ENCODE data around the gene PGF.
"Not testable (repeated sequence)": the region's sequence is repeated elsewhere in the genome, so short reads cannot be mapped to it uniquely, and the experiment has no call there.

The PGF gene

DNA sequence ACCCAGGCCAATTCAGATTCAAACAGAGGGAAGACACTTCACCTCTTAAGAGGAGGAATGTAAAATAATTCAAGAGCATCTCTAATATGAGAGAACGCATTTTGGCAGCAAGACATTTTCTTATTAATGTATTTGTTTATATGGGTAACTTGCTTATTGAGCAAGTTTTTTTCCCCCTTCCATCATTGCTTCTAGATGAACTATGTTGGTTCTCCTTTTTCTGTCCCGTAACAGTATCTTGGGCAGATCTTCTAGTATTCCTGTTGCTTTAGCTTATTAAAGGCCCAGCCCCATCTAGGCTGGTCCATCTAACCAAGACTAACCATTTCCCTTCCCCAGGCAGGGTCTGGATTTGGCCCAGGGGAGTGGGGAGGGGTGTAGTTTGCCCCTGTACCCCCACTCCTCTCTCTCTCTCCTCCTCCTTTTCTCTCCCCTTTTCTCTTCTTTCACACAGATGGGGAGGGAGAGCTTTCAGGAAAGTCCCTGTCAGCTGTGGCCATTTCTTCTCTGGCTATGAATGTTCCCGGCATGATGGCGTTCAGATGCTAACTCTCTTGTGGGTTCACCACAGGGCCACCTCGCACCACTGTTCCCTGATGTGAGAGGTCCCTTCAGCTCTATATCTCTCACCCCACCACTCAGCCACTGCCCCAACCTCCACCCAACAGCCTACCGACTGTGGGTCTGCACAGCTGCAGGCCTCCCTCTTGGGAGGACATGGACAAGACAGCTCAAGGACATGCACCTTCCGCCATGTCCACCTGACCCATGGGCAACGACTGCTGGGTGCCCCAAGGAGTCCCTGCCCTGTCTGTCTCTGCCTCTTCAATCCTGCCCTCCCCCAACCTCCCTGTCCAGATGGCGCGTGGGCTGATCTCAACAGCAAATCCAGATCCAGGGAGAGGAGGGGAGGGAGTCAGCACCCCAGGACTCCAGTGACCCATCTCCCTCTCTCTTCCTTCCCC lies 16.6 kb downstream of the PGF start:
- no peak for DNase-seq

DNA sequence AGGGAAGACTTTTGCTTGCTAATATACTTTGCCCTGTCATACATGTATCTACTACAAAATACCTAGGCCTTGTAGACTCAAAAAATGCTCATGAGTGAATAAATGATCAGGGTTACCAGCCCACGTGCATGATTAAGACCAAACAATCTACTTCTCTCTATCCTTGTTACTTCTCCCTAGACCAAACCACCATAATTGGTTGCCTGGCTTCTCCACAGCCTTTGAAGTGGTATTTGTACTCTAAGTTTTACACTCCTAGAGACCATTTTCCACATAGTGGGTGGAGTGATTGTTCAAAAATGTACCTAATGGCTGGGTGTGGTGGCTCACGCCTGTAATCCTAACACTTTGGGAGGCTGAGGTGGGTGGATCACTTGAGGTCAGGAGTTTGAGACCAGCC lies 18.2 kb downstream of the PGF start:
- no peak for DNase-seq

DNA sequence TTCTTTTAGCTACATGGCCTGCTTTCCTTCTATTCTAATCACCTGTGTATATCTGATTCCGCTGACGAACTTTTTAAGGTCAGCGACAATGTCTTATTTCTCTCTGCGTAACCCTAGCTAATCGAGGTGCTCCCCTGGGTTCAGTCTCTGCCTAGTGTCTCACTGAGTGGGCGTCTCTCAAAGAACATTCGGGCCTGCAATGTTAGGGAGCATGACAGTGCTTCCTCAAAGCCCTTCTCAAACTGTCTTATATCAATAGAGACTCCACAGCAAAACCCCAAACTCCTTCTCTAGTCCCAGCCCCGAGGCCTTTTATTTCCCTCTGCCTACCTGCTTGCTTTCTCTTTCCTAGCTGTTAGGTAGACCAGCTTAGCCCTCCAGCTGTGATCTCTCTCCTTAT lies 18.7 kb downstream of the PGF start:
- no peak for DNase-seq

DNA sequence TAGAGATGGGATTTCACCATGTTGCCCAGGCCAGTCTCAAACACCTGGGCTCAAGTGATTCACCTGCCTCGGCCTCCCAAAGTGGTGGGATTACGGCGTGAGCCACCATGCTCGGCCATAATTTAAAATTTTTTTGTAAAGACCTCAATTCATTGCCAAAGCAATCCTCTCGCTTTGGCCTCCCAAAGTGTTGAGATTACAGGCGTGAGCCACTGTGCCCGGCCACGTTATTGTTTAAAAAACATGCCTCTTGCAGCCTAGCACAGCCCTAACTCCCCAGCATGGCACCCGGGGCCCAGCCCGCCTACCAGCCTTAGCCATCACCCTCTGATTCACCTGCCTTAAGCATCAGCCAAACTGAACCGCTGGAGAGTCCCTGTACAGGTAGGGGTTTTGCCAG lies 19.2 kb downstream of the PGF start:
- no peak for DNase-seq

DNA sequence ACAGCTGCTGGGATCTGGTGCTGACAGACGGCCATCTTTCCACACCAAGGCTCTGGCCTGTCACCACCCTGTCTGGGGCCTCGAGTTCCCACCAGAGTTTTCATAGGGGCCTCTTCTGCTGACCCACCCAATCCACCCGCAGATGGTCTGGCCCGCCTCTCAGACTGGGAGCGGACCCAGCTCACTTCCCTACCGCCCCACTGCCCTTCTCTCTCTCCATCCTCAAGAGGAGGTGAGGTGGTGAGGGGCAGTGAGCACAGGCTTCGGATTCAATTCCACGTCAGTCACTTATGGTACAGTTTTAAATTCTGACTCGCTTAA lies 20.1 kb downstream of the PGF start:
- no peak for DNase-seq

DNA sequence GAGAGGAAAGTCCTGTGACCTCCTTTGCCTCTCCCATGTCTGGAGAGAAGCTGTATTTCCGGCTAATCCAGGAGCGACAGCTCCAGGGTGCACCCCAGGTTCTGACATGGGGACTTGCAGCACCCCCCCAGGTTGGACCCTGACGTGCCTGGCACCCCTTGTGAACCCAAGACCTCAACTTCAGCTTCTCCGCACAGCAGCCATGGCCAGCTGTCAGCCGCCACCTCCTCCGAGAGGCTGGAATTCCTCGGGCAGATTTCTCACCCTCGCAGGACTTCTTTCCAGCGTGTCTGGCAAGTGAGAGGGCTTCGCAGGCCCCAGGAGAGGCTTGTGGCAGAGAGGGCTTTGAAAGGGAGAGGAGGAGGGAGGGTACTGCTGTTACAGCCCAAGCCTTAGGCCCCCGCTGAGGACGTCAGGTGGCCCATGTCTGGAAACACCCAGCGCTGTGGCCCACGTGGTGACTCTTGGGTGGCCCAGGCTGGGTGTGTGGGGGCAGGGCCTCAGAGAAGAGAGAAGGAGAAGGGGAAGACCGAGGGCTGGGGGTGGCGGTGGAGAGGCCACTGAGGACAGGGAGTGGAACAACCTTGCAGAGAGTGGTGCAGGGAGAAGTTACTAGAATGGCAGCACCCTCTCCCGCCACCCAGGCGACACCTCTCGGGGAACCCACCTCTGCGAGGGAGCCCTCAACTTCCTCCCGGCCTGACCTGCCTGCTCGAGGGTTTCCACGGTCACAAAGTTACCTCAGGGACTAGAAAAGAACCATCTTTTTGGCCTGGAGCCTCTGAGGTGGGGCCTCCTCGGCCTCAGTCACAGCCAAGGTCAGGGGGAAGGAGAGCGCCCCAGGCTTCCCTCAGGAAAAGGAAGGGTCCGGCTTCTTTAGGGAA lies 20.7 kb downstream of the PGF start:
- no peak for DNase-seq

DNA sequence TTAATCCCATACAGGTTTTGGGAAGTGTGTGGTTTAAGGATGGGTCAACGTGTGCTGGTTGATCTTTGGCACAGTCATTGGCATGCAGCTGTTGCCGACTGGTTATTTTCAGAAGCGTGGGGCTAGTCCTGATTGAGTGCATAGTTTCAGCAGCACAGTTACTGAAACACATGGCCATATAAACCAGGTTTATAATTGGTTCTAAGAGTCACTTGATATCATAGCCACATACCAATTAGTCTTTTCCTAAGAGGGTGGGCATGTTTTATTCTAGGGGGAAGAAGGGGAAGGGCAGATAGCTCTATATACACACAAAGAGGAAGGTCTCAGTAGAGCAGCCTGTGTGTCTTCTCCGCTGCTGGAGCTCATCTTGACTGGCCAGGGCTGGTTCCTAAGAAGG lies 21.4 kb downstream of the PGF start:
- DNase-seq = no peak

DNA sequence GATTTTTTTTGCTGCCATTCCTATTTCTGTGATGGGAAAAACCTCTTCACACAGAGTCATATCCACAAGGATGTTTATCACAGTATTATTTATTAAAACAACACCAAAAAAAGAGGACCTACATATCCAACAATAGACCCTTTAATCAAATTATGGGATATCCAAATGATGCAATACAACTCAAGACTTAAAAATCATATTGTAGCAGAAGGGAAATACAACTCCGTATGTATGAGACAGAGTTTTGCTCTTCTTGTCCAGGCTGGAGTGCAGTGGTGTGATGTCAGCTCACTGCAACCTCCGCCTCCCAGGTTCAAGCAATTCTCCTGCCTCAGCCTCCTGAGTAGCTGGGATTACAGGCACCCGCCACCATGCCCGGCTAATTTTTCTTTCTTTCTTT lies 22.5 kb downstream of the PGF start:
- not testable (repeated sequence) for DNase-seq

DNA sequence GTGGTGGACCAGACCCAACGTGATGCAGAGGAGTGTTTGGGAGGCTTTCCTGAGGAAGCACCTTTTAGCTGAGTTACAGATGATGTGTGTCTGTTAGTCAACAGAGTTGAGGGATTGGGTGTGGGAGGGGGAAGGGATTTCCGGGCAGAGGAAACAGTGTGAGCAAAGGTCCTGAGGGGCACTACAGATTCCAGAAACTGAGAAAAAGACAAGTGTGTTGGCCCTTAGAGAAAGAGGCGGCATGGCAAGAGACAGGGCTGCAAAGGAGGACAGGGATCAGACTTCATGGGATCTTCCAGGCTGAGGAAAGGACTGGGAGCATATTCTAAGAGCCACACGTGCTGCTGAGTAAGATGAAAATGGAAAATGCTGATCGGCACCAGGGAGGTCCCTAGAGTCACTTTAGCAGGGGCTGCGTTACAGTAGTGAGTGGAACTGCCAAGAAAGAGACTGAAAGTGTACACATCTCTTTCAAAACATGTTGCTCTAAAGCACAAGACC lies 22.9 kb downstream of the PGF start:
- DNase-seq = no peak

DNA sequence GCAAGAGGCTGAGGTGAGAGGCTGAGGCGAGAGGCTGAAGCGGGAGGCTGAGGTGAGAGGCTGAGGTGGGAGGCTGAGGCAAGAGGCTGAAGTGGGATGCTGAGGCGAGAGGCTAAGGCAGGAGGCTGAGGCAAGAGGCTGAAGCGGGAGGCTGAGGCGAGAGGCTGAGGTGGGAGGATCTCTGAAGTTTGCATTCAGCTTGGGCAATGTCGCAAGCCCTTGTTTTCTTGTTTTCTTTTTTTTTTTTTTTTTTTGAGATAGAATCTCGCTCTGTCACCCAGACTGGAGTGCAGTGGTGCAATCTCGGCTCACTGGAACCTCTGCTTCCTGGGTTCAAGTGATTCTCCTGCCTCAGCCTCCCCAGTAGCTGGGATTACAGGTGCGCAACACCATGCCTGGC lies 23.7 kb downstream of the PGF start:
- DNase-seq = not testable (repeated sequence)

DNA sequence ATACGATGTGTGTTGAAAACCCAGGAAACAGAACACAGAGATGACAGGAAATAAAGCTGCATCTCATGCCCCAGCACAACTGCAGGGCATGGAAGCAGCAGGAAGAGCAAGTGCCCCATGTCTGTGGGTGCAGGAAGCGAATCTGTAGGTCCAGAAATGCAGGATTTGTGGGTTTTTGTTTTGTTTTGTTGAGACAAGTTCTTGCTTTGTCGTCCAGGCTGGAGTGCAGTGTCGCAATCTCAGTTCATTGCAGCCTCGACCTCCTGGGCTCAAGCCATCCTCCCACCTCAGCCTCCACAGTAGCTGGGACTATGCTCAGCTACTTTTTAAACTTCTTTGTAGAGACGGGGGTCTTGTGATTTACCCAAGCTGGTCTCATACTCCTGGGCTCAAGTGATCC lies 26.2 kb downstream of the PGF start:
- DNase-seq = no peak

DNA sequence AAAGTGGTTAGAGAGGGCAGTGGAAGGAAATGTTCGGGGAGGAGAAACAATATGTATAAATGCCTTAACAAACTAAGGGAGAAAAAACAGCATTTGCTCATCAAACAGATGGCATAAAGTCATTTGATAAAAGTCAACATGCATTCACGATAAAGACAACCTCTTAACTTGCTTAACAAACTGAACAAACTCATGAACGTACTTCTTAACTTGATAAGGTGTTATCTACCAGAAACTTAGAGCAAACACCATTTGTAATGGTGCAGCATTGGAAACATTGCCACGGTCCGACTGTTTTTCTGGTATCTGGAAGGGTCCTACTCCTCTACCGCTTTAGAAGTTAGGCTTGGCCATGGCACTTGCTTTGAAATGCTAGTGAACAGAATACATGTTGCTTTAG lies 28.2 kb downstream of the PGF start:
- no peak for DNase-seq

DNA sequence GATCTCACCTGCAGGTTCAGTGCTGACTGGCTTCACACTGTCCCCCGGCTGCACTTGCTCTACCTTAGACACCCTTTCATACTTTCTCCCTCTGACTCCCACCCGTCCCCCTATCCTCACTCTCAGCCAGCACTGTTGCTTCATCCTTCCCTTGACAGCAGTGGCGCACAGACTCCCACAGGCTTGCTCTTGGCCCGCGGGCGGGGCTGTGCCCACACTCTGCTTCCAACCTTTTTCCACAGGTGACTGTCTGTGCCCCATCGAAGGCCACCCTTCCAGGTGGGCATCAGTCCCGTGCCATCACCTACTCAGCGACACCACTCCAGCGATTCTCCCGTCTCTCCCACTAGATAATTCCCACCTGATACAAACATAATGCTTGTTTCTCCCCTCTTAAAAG lies 31.3 kb downstream of the PGF start:
- peak; percentile 1 for DNase-seq

DNA sequence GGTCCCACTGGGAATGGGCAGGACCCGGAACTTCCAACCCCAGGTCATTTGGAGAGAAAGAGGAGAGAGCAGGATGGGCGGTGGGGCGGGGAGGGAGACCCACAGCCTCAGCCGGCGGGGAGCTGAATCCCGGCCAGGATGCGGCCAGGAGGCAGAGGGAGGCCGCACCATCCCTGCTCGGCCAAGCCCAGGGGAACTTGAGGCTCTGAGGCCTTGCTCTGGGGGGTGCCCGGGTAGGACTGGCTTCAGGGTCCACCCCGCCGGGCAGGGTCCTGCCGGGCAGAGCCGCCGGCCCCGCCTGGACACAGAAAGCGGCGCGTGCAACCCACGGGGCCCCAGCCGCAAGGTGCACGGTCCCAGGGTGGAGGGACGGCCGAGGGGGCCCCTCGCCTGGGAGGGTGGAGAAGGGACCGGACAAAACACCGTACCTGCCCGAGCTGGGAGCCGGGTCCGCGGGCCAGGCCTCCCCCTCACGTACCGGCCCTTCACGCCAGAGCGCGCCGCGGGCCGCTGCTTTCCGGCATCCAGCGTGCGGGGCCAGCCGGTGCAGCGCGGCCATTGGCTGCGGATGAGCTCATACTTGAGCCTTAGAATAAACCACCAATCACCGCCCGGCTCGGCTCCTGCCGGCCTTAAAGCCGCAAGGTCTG lies 32.5 kb downstream of the PGF start, which contains the start of gene RPS6KL1:
RPS6KL1 (minus strand) TSS at position 509 of the 650 bp plus-strand sequence. CDS start 1,719 bp downstream, outside the sequence.
- peak; percentile 97 for DNase-seq

DNA sequence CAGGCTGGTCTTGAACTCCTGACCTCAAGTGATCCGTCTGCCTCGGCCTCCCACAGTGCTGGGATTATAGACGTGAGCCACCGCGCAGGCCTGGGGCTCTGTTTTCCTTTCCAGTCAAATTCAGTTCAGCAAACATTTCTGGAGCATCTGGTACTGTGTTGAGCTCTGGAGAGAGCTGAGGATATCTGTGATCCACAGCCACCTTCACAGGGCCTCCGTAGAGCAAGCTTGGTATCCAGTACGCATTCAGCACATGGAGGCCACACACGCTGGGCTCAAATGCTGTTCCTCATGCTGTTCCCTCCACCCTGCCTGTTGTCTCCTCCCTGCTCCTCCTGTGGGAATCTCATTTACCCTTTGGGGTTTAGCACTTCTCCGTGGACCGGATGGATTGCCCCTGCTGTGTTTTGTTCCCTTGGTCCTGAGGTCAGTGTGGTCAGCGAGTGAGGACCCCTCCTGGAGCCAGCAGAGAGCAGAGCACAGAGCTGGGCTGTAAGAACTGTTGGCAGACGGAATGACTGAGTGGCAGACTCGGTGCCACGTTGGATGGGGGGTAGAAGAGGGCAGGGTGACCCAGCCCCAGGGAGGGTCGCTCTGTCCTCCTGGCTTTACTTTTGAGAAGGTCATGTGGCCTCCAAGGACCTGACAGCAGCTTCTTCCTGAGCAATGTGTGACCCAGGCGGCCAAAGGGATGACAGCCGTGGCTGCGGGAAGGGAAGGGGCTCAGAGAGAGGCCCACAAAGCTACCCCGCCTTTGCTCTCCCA lies 33.2 kb downstream of the PGF start:
- no peak for DNase-seq

DNA sequence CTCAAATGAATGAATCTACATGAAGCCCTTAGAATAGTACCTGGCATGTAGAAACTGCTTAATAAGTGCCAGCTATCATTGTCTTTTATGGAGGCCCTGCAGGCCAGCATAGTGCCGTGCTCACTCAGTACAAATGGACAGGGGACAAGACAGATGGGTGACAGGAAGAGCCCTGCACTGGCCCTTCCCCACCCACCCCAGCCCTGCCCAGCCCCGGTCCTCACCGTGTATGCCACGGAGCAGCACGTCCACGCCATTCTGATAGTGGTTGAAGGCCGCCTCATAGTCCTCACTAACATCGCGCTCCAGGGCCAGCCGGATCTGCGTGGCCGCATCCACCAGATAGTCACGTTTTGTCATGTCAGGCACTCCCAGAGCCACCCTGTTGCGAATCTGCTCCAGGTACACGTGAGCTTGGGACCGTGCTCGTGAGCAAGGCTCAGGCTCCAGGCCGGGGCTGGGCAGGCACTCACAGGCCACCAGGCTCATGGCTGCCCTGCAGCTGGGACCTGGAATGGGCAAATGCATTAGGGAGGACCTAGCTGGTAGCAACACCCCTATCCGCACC lies 34.3 kb downstream of the PGF start:
- DNase-seq = no peak

DNA sequence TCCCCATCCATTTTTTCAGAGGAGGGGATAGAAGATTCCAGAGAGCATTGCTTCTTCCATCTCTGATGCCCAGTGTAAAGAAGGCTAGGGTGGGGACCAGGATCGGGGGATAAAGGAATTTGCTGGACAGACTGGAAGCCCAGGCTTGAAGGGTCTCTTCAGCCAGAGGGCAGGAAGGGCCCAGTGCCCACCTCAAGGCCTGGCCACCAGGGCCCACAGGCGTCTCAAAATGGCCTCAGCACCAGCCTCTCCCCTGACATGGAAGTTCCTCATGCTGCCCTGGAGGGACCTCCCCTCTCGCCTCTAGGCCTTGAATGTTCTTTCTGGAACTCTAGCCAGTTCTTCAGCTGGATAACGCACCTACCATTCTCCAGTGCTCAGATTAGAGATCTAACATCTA lies 35.1 kb downstream of the PGF start:
- no peak for DNase-seq

DNA sequence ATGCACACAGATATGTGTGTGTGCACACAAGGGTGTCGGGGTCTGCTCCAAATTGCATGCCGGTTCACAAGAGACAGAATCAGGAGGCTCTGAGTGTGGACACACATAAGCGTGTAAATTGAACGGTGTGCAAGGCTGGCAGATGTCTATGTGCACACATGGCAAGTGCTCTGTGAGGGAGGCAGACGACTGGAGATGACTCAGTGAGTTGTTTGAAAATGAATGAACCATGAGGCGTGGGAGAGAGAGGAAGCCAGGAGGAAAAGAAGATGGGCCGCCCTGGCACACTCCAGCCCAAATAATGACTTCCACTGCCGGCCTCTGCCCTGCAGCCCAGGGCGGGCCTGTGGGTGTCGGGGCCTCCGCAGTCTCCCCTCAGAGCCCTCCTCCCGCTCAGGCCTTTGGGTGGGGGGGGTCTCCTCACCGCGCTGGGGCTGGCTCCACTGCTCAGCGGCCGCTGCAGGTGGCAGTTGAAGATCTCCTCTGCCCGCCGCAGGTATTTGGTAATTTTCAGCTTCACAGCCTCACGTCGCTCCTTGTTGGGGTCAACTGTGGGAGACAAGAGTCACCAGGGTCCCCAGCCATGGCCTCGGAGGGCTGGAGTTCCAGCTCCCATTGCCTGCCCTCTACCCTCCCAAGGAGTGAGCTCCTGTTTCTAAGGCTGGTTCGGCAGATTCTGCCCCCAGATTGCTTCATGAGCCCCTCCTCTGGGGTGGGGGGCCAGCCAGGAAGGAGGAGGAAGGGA lies 35.8 kb downstream of the PGF start:
- no peak for DNase-seq

DNA sequence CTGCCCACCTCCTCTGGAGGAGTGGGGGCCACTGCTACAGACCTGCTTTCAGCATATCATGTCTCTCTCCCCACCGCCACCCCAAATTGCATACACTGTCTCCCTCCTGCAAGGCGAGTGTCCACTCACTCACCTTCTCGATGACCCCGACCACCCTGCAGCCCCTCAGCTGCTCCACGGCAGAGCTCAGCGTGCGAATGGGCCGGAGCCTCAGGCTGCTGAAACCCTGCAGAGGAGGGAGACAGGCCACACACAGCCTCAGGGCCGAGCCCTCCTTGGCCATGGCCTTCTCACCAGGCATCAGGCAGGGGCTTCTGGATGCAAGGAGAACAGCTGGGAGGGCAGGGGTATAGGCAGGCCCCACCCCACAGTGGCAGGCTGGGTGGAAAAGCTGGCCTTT lies 37.0 kb downstream of the PGF start:
- no peak for DNase-seq

DNA sequence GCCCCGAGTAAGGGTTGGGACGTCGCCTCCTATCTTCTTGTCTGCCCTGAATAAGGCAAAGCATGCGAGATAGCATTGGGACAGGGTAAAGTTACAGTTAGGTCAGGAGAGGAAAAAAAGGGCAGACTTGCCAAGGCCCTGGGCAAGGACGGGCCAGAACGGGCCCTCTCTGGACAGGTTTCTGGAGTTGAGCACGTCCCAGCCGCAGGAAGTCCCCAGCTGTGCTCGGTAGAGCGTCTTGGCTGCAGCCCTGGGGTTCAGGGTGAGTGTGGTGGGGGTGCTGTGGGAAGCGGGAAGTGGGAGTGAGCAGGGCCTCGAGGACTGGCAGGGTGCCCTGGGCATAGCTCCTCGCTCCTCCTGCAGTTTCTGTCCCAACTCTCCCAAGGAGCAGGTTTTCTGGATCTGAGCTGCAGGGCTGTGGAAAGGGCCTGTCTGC lies 37.7 kb downstream of the PGF start:
- DNase-seq = no peak

DNA sequence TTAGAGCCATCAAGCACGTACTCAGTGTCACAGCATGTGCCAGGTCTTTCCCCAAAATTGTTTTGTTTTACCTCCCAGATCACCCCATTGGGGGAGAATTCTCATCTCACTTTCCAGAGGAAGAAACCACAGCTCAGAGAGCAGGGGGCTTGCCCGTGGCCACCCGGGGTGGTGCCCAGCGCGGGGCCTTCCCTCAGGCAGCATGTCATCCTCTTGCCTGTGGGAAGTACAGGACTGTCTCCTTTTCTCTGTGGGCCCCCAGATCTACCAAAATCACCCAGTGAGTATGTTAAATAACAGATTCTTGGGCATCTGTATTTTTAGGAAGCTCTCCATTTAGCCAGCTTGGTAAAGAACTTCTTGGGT lies 38.2 kb downstream of the PGF start:
- no peak for DNase-seq
